NT2/D1 (cell line): ENCODE data around the gene TYMS.
A peak's percentile ranks its signal among the peaks of the same experiment; 100 is the strongest.

Experiments
- DNase-seq: peaks from one replicate; pipeline ENCODE4 v3.0.0-alpha.2; 2011; ENCODE audit warnings: low read depth, low spot score
- H3K27me3 ChIP-seq: 2 replicates; pipeline ENCODE4 v1.6.0; 2011; ENCODE audit warnings: mild to moderate bottlenecking; ENCODE audit not compliant: insufficient read length, insufficient read depth
- H3K36me3 ChIP-seq: 2 replicates; pipeline ENCODE4 v1.6.1; 2011; ENCODE audit warnings: mild to moderate bottlenecking, low read length, mixed read lengths; ENCODE audit not compliant: insufficient read depth, insufficient read length
- H3K4me1 ChIP-seq: 2 replicates; pipeline ENCODE4 v1.5.1; 2011; ENCODE audit not compliant: insufficient read depth, insufficient read length
- H3K4me3 ChIP-seq: 2 replicates; pipeline ENCODE4 v1.5.1; 2011; ENCODE audit warnings: low read depth; ENCODE audit not compliant: insufficient read length
- H3K9ac ChIP-seq: 2 replicates; pipeline ENCODE4 v1.6.0; 2011; ENCODE audit warnings: low read depth; ENCODE audit not compliant: insufficient read length
- H3K9me3 ChIP-seq: 2 replicates; pipeline ENCODE4 v1.5.1; 2011; ENCODE audit warnings: mild to moderate bottlenecking, low read length; ENCODE audit not compliant: insufficient read depth
- SUZ12 ChIP-seq: IDR thresholded peaks from 2 replicates; pipeline ENCODE4 v1.6.1; 2011; ENCODE audit not compliant: insufficient read length, insufficient read depth; ENCODE audit errors: extremely low read depth
- YY1 ChIP-seq: IDR thresholded peaks from 2 replicates; pipeline ENCODE4 v1.6.1; 2011; ENCODE audit not compliant: insufficient read length, insufficient read depth
- ZNF274 ChIP-seq: IDR thresholded peaks from 2 replicates; pipeline ENCODE4 v1.6.1; 2011; ENCODE audit warnings: mild to moderate bottlenecking, low read depth, low read length

Gene TYMS

DNA sequence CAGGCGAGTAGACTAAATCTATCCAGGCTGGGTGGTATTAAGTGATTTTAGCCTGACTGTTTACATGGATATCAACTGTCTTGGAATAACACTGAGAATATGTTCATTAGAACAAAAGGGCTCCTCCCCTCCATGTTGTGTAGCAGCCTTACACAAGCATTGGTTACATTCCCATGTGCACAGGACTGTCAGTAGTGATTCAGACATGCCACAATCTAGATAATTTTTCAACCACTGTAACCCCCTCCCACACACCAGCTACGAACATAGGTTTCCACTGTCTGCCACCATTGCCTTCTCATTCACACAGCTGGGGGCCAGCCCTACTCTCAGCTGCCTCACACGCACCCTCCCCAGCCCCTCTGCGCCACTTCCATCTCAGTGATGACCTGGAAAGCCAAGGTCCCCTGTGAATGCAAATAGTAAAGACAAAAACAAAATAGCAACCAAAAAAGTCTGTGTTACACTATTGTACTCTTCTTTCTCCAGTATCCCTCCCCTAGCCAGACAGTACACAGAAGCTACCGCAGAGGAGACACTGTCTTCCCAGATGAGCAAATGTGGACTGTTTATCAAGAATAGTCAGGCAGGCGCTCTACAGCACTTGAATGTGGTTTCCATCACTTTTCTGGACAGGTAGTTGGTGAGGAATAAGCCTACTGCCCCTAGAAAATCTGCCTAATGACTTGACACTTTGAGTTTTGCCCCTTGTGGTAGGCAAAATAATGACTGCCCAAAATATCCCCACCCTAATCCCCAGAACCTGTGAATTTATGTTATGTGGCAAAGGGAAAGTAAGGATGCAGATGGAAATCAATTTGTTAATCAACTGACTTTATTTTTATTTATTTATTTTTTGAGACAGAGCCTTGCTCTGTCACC, 27.9 kb upstream of the TYMS start:
- no peaks in the 10 kb centered on the region for H3K4me1 ChIP-seq
- no peaks in the 10 kb centered on the region for H3K27me3 ChIP-seq
- no peak overlapping the region for H3K9ac ChIP-seq
- H3K9me3 ChIP-seq, result no peaks in the 10 kb centered on the region
- no peak overlapping the region for H3K4me3 ChIP-seq
- no peak for TF ChIP-seq YY1
- TF ChIP-seq SUZ12, result no peak
- TF ChIP-seq ZNF274, result no peak
- DNase-seq, result no peak
- no peaks in the 10 kb centered on the region for H3K36me3 ChIP-seq

GRCh38 chr18:631560-631959, 25.9 kb upstream of the TYMS start:
- no peak overlapping the region for H3K4me3 ChIP-seq
- no peak for DNase-seq
- H3K9ac ChIP-seq, result no peak overlapping the region
- H3K9me3 ChIP-seq, result no peaks in the 10 kb centered on the region
- no peaks in the 10 kb centered on the region for H3K27me3 ChIP-seq
- H3K4me1 ChIP-seq, result no peaks in the 10 kb centered on the region
- TF ChIP-seq YY1, result no peak
- no peak for TF ChIP-seq ZNF274
- TF ChIP-seq SUZ12, result no peak
- H3K36me3 ChIP-seq, result no peaks in the 10 kb centered on the region

GRCh38 chr18:634551-635045, 22.9 kb upstream of the TYMS start:
- Histone ChIP-seq H3K27me3 (no peaks in the 10 kb centered on the region), H3K4me3 (no peak overlapping the region), H3K4me1 (no peaks in the 10 kb centered on the region), H3K9me3 (no peaks in the 10 kb centered on the region), H3K9ac (no peak overlapping the region), H3K36me3 (no peaks in the 10 kb centered on the region)
- no peak for TF ChIP-seq ZNF274
- TF ChIP-seq YY1, result no peak
- TF ChIP-seq SUZ12, result no peak
- peak; percentile 22 for DNase-seq

DNA sequence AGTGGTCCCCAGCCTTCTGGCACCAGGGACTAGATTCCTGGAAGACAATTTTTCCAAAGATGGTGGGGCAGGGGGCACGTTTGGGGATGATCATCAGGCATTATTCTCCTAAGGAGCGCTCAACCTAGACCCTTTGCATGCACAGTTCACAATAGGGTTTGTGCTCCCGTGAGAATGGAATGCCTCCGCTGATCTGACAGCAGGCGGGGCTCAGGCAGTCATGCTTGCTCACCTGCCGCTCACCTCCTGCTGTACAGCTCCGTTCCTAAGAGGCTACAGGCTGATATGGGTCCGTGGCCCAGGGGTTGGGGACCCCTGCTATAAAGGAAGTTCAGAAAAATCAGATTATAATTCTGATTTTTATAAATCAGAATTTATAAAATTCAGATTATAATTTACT, 22.3 kb upstream of the TYMS start:
- H3K9ac ChIP-seq, result no peak overlapping the region
- H3K4me3 ChIP-seq, result no peak overlapping the region
- H3K9me3 ChIP-seq, result no peaks in the 10 kb centered on the region
- H3K27me3 ChIP-seq, result no peaks in the 10 kb centered on the region
- TF ChIP-seq ZNF274 (no peak), SUZ12 (no peak)
- no peaks in the 10 kb centered on the region for H3K36me3 ChIP-seq
- H3K4me1 ChIP-seq, result no peaks in the 10 kb centered on the region
- DNase-seq, result no peak

GRCh38 chr18:641224-641623, 16.2 kb upstream of the TYMS start:
- no peaks in the 10 kb centered on the region for H3K4me1 ChIP-seq
- H3K27me3 ChIP-seq, result no peaks in the 10 kb centered on the region
- no peaks in the 10 kb centered on the region for H3K36me3 ChIP-seq
- DNase-seq, result no peak
- no peaks in the 10 kb centered on the region for H3K9me3 ChIP-seq
- TF ChIP-seq YY1 (no peak), ZNF274 (no peak), SUZ12 (no peak)
- H3K4me3 ChIP-seq, result no peak overlapping the region
- H3K9ac ChIP-seq, result no peak overlapping the region

- TF ChIP-seq ZNF274, result no peak
- no peak for TF ChIP-seq YY1
- TF ChIP-seq SUZ12, result no peak
- H3K4me3 ChIP-seq, result no peak overlapping the region
- no peak for DNase-seq
- no peaks in the 10 kb centered on the region for H3K27me3 ChIP-seq
- no peaks in the 10 kb centered on the region for H3K4me1 ChIP-seq
- H3K9ac ChIP-seq, result no peak overlapping the region
- no peaks in the 10 kb centered on the region for H3K9me3 ChIP-seq
- no peaks in the 10 kb centered on the region for H3K36me3 ChIP-seq
These were observed 13.0 kb upstream of the TYMS start for GRCh38 chr18:644395-645004.

- Histone ChIP-seq H3K9me3 (no peaks in the 10 kb centered on the region), H3K9ac (no peak overlapping the region), H3K4me3 (no peak overlapping the region), H3K36me3 (no peaks in the 10 kb centered on the region), H3K27me3 (no peaks in the 10 kb centered on the region), H3K4me1 (no peaks in the 10 kb centered on the region)
- TF ChIP-seq SUZ12 (no peak), ZNF274 (no peak), YY1 (no peak)
- no peak for DNase-seq
These were observed 10.1 kb upstream of the TYMS start for GRCh38 chr18:647304-647703.
